Liver (tissue), 3 donors: ENCODE data around the gene ADRA2B.

Experiments used
- EGR1 ChIP-seq, 2 donors: IDR thresholded peaks; 2 replicates each; pipeline ENCODE4 v1.6.1; 2016 to 2018; ENCODE audit warnings: antibody characterized with exemption in 2 of 2, low read depth in 2 of 2
- FOXA1 ChIP-seq: IDR thresholded peaks from 2 replicates; pipeline ENCODE4 v1.6.1; 2016; ENCODE audit warnings: antibody characterized with exemption
- GABPA ChIP-seq, 2 donors: IDR thresholded peaks in 1 of 2; conservative IDR thresholded peaks in 1 of 2; 2 replicates each; pipeline ENCODE4 v1.6.1; 2016; ENCODE audit warnings: antibody characterized with exemption in 2 of 2, mild to moderate bottlenecking in 1 of 2, moderate library complexity in 1 of 2
- JUND ChIP-seq, 2 donors: IDR thresholded peaks; 2 replicates each; pipeline ENCODE4 v1.6.1; 2016; ENCODE audit warnings: antibody characterized with exemption in 2 of 2
- NR2F2 ChIP-seq: IDR thresholded peaks from 2 replicates; pipeline ENCODE4 v1.6.1; 2016; ENCODE audit warnings: antibody characterized with exemption
- RAD21 ChIP-seq, 2 donors: IDR thresholded peaks; 2 replicates each; pipeline ENCODE4 v1.6.1; 2016; ENCODE audit warnings: antibody characterized with exemption in 2 of 2, mild to moderate bottlenecking in 2 of 2
- SP1 ChIP-seq: IDR thresholded peaks from 2 replicates; pipeline ENCODE4 v1.6.1; 2018; ENCODE audit warnings: antibody characterized with exemption, mild to moderate bottlenecking
- TAF1 ChIP-seq: conservative IDR thresholded peaks from 2 replicates; pipeline ENCODE4 v1.6.1; 2016; ENCODE audit warnings: antibody characterized with exemption, mild to moderate bottlenecking
- YY1 ChIP-seq: IDR thresholded peaks from 2 replicates; pipeline ENCODE4 v1.6.1; 2016; ENCODE audit warnings: antibody characterized with exemption, mild to moderate bottlenecking
- TF ChIP-seq, protein P1 (sequence below): fragments of 150-350 bp; IDR thresholded peaks from 2 replicates; pipeline ENCODE4 v1.5.1; 2017; ENCODE audit warnings: improper control_type of control experiment, low read depth, low read length; ENCODE audit not compliant: missing input control
- TF ChIP-seq, protein P2 (sequence below): IDR thresholded peaks from 2 replicates; pipeline ENCODE4 v1.6.1; 2016; ENCODE audit warnings: antibody characterized with exemption
- TF ChIP-seq, protein P3 (sequence below): IDR thresholded peaks from 2 replicates; pipeline ENCODE4 v1.6.1; 2016; ENCODE audit warnings: antibody characterized with exemption
- TF ChIP-seq, protein P4 (sequence below): IDR thresholded peaks from 2 replicates; pipeline ENCODE4 v1.6.1; 2016; ENCODE audit warnings: antibody characterized with exemption
- TF ChIP-seq, protein P5 (sequence below): IDR thresholded peaks from 2 replicates; pipeline ENCODE4 v1.6.1; 2016; ENCODE audit warnings: antibody characterized with exemption, mild to moderate bottlenecking
- donor health status: healthy.
- donor health status: healthy.

DNA sequence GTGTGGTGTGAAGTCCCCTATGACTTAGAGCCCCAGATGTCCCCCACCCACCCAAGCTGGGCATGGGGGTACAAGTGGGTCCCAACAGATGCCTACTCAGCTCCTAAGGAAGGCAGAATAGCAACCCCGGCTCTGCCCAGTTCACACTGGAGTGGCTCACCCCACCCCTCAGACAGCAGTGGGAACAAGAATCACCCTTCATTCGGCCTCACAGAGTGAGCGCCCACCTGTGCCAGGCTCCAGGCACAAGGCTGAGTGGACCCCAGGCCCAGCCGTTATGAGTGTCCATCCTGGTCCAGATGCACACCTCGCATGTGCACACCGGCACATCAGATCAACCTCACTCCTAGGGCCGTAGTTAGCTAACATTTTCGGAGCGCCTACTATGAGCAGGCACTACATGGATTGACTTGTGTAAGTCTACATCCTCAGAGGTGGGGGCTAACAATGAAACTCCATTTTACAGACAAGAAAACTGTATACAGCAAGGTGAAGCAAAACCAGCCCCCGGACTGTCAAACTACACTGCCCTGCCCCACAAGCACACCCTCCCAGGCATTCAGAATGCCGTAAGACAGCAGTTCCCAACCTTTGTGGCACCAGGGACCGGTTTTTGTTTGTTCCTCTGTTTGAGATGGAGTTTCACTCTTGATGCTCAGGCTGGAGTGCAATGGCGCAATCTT lies 24.7 kb upstream of the ADRA2B start:
- TF ChIP-seq TAF1, result no peak
- TF ChIP-seq, protein P1, sequence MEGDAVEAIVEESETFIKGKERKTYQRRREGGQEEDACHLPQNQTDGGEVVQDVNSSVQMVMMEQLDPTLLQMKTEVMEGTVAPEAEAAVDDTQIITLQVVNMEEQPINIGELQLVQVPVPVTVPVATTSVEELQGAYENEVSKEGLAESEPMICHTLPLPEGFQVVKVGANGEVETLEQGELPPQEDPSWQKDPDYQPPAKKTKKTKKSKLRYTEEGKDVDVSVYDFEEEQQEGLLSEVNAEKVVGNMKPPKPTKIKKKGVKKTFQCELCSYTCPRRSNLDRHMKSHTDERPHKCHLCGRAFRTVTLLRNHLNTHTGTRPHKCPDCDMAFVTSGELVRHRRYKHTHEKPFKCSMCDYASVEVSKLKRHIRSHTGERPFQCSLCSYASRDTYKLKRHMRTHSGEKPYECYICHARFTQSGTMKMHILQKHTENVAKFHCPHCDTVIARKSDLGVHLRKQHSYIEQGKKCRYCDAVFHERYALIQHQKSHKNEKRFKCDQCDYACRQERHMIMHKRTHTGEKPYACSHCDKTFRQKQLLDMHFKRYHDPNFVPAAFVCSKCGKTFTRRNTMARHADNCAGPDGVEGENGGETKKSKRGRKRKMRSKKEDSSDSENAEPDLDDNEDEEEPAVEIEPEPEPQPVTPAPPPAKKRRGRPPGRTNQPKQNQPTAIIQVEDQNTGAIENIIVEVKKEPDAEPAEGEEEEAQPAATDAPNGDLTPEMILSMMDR, result no peak
- TF ChIP-seq GABPA (IDR thresholded peaks at IDR 0.05 in 1 of 2, conservative IDR thresholded peaks at IDR 0.05 in 1 of 2), result no peak
- TF ChIP-seq FOXA1, result no peak
- TF ChIP-seq, protein P2, sequence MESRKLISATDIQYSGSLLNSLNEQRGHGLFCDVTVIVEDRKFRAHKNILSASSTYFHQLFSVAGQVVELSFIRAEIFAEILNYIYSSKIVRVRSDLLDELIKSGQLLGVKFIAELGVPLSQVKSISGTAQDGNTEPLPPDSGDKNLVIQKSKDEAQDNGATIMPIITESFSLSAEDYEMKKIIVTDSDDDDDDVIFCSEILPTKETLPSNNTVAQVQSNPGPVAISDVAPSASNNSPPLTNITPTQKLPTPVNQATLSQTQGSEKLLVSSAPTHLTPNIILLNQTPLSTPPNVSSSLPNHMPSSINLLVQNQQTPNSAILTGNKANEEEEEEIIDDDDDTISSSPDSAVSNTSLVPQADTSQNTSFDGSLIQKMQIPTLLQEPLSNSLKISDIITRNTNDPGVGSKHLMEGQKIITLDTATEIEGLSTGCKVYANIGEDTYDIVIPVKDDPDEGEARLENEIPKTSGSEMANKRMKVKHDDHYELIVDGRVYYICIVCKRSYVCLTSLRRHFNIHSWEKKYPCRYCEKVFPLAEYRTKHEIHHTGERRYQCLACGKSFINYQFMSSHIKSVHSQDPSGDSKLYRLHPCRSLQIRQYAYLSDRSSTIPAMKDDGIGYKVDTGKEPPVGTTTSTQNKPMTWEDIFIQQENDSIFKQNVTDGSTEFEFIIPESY, result no peak
- no peak for TF ChIP-seq NR2F2
- no peak for TF ChIP-seq SP1
- TF ChIP-seq, protein P3, sequence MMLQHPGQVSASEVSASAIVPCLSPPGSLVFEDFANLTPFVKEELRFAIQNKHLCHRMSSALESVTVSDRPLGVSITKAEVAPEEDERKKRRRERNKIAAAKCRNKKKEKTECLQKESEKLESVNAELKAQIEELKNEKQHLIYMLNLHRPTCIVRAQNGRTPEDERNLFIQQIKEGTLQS, result no peak
- TF ChIP-seq, protein P4, sequence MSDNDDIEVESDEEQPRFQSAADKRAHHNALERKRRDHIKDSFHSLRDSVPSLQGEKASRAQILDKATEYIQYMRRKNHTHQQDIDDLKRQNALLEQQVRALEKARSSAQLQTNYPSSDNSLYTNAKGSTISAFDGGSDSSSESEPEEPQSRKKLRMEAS, result no peak
- TF ChIP-seq, protein P5, sequence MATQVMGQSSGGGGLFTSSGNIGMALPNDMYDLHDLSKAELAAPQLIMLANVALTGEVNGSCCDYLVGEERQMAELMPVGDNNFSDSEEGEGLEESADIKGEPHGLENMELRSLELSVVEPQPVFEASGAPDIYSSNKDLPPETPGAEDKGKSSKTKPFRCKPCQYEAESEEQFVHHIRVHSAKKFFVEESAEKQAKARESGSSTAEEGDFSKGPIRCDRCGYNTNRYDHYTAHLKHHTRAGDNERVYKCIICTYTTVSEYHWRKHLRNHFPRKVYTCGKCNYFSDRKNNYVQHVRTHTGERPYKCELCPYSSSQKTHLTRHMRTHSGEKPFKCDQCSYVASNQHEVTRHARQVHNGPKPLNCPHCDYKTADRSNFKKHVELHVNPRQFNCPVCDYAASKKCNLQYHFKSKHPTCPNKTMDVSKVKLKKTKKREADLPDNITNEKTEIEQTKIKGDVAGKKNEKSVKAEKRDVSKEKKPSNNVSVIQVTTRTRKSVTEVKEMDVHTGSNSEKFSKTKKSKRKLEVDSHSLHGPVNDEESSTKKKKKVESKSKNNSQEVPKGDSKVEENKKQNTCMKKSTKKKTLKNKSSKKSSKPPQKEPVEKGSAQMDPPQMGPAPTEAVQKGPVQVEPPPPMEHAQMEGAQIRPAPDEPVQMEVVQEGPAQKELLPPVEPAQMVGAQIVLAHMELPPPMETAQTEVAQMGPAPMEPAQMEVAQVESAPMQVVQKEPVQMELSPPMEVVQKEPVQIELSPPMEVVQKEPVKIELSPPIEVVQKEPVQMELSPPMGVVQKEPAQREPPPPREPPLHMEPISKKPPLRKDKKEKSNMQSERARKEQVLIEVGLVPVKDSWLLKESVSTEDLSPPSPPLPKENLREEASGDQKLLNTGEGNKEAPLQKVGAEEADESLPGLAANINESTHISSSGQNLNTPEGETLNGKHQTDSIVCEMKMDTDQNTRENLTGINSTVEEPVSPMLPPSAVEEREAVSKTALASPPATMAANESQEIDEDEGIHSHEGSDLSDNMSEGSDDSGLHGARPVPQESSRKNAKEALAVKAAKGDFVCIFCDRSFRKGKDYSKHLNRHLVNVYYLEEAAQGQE, result no peak
- TF ChIP-seq EGR1 (IDR thresholded peaks at IDR 0.05; ENCODE audit: low read depth in 2 of 2), result no peak
- no peak for TF ChIP-seq YY1
- TF ChIP-seq JUND (IDR thresholded peaks at IDR 0.05), result no peak
- TF ChIP-seq RAD21 (IDR thresholded peaks at IDR 0.05), result no peak
